ENCODE results near the gene OPCML. TPM values are rescaled to one million over a fixed set of nuclear protein-coding genes. Genes with fewer than 3 reads are reported as not detected.

The OPCML gene
- total RNA-seq, 1 donor from 2014 or later: not detected

DNA sequence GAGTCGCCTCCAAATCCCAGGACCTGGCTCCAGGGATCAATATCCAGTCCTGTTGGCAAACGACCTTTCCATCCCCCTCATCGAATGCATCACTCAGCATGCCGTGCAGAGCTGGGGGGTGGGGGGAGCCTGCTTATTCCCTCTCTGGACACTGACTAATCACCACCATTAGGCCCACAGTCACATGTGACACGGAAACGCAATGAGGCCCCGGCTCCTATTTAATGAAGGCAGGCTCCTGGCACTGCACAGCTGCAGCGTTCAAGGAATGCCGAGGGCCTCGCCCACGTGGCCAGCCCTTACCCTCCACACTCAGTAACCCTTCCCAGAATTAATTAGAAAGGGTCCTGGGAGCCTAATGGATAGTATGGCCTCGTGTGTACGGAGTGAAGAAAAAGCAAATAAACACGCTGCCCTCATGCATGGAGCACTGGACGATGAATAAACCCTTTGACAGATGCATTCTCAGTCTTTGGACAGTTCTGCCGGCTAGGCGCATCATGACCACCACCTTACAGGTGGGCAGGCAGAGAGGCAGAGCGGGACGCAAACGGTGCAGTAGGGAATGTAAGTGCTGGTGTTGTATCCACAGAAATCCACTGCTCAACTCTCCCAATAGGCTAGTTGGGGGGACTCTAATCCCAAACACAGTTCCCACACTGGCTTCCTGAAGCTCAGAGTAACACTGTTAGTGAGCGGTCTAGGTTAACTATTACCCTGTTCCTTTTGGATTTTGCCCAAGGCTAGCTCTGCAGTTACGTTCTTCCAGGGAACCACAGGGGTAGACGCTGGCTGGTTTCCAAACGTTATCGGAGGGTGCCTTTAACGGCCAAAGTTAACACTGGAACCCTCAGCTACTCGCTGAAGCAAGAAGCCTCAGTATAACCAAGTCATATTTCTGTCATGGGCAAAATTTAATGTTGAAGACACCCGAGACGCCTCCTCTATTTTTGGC is 490.1 kb downstream of the OPCML start:
- DNase-seq (ENCODE audit: low read depth in 2 of 2): no peak

DNA sequence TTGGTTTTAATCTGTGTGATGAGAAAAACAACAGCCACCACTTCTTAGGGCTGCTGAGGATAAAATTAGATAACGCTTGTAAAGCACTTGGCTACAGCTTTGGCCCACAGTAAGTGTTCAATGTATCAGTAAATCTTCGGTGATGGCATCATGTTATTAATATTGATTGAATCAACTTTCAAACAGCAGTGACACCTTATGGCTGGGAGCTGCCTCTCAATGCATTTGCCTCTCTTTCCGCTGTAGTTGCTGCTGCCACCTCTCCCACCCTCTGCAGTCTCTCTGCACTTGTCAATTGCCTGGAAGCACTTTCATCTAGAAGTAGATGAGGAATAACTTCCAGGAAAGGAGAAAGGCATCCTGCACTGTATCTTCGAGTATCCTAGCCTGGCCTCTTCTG is 491.1 kb downstream of the OPCML start:
- DNase-seq (ENCODE audit: low read depth in 2 of 2): no peak

DNA sequence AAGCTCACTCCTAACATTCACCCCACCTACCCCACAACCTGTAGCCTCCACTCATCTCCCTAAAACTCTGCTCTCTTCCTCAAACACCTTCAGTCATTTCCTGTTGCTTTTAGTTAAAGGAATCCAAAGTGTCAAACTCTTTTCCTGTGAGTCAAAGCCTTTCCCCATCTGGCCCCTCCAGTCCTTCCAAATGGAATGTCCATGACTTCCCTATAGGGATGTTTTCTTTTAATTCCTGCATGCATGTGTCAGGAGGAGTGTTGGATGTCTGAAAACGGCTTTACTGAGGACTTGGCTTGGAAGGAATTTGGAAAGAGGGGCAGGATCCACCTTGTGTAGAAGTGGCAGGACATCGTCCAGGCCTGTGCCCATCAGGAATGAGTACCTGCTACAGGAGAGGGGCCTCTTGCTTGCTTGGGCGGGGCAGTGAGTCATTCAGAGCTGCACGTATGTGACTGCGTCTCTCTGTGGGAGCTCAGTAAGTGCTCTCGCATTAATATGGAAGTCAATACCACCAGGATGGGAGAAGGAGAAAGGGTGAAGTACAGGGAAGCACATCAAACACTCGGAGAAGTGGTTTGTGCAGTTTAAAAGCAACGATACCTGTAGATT is 491.9 kb downstream of the OPCML start:
- no peak for DNase-seq (ENCODE audit: low read depth in 2 of 2)

DNA sequence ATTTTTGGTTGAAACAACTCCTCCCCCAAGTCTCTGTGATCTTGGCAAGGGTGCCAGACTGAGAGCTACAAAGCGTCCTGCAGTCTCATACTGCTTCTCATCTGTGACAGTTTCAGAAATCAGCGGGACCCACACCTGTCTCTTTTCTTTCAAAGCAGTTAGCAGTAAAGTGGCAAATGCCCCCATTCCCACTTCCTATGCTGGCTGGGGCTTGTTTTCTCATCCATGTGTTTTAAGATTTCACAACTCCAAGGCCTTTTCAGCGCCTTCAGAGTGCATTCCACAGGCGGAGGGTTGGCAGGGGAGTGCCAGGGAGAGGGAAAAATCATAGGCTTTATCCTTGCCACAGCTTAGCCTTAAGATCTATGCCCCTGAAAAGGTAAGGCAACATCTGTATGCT is 493.5 kb downstream of the OPCML start:
- no peak for DNase-seq (ENCODE audit: low read depth in 2 of 2)

DNA sequence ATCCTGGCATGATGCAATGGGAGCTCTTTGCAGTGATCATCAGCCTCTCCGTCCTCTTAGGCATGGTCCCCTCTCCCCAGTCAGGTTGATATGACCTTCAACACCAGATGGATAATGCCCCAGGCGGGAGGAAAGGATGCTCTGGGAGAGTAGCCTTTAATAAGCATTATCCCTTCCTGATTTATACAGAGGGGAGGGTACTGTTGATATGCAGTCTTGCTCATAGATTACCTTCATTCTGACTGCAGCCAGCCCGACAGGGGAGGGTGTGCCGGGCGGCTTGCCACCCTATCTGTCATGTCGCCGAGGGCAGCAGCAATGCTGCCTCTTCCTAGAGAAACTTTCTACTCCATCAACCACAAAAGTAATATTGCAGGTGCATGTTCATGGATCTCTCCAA is 497.4 kb downstream of the OPCML start:
- DNase-seq (ENCODE audit: low read depth in 2 of 2): no peak

DNA sequence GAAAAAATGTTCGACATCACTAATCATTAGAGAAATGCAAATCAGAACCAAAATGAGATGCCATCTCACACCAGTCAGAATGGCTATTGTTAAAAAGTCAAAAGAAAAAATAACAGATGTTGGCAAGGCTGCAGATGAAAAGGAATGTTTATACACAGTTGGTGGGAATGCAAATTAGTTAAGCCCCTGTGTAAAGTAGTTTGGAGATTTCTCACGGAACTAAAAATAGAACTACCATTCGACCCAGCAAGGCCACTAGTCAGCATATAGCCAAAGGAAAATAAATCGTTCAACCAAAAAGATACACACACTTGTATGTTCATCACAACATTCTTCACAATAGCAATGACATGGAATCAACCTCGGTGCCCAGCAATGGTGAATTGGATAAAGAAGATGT is 503.2 kb downstream of the OPCML start:
- no peak for DNase-seq (ENCODE audit: low read depth in 2 of 2)

DNA sequence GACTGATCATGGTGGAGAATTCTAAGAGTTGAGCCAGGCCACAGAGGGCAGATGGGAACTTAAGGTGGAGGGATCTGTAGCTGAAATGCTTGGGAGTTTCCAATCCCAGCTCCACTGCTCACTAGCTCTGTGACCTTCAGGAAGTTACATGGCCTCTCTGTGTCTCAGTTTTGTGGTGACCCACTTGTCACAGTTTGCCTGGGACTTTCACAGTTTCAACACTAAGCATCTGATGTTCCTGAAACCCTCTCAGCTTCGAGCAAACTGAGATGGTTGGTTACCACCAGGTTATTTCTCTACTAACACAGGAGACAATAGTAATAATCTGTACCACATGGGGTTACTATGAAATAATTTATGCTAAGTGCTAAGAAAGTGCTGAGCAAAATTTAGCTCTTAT is 505.3 kb downstream of the OPCML start:
- DNase-seq (ENCODE audit: low read depth in 2 of 2): no peak

DNA sequence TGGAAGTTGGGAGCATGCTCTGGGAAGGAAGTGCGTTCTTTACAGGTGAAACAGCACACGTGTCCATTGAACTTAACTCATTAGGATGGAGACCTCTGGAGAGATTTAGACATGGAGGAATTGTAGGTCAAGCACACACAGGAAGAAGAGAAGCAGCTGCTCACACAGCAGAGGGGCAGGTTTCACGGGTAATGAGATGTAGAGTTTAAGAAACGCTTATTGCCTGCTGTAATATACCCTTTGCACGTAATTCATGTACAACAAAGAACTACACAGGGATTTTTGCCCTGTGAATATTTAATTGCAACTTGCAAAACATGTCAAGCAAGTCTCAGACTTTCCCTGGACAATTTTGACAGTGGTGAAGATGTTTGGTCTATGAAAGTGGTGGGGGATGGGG is 508.0 kb downstream of the OPCML start:
- no peak for DNase-seq (ENCODE audit: low read depth in 2 of 2)

DNA sequence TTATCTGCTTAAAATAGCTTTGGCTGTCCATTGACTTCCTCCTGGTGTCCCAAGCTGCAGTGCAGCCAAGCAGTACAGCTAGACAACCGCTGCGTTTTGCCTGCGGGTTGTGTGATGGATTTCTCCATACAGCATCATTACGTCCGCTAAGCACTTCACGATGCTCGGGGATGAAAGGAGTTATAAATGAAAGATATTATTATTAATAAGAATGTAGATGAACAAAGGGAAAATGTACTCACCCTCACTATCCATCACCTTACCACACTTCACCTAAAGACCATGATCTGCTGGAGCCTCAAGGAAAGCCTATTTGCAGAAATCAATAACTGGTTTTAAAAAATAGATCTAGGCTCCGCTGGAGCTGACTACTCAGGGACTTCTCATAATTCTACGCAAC is 509.1 kb downstream of the OPCML start:
- no peak for DNase-seq (ENCODE audit: low read depth in 2 of 2)

DNA sequence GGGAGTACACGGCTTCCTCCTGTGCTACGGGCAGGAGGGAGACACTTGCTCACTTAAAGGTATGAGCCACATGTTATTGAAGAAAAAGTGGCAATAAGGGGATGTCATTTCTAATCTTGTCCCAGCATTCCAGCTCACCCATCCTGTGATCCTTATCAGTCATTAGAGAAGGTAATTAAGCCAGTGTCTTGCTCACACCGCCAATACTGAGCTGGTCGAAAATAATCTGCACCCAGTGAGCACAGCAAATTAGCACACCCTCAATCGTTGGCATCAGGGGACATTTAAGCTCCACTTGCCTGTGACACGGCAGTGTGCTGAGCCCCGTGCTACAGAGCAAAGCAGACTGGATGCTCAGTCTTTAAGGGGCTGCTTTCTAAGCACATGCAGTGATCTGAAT is 510.7 kb downstream of the OPCML start:
- no peak for DNase-seq (ENCODE audit: low read depth in 2 of 2)

DNA sequence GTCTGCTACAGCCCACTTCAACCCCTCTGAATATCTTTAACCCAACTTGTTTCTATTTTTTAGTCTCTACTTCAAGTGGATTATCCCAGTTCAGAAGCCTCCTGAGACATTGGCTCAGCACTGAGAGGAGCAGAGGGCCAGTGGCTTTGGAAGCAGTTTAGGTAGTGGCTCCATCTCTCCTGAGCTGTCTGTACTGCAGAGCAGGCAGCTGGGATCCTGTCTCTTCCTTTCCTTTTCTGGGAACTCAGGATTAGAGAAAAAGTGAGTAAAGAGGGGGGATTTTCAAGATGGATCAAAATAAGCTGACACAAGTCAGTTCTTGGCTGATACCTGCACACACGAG is 512.0 kb downstream of the OPCML start:
- no peak for DNase-seq (ENCODE audit: low read depth in 2 of 2)

DNA sequence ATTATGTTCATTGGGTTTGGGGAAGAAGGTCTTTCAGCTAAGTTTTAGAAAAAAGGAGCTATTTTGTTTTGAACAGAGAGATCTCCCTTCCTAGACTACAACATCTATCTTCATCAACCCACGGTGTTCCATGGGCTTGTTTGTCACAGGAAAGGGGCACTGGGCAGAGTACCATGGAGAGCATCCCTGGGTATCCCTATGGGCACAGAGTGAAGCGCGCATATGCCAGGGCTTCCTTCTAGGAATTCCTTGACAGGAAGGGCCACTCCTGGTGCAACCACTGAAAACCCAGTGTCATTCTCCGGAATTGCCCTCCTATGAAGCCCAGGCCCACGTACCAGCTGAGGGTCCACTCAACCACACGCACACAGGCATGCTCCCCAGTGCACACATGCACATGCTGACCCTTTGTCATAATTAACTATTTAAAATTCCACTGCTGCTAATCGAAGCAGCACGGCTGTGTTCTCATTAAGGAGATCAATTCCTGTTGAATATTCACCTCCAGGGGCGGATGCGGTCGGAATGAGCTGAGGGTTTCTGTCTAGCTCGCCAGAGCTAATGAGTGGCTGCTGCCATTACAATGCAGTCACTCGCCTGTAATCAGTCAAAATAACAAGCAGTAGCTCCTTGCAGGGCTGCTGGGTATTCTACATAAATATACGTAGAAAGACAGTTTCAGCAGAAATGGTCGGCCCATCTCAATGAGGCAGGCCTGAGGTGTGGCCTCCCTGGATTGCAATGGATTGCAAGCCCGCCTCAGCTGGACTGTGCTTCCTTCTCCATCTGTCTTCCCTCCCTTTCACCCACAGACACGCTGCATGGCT is 512.5 kb downstream of the OPCML start:
- DNase-seq (ENCODE audit: low read depth in 2 of 2): no peak

DNA sequence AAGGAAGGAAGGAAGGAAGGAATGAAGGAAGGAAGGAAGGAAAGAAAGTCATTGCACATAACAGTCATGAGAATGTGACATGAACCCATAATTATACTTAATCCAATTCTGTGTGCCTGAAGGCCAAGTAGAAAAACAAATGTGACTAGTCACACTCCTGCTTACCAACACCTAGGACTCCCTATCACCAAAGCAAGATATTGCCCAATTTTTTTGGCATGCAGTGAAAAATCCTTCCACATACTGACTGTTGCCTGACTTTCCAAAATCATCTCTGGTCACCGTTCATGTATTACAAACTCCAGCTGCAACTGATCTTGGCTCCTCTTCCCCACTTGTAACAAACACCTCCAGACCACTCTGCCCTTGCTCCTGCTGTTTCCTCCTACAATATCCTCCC is 516.8 kb downstream of the OPCML start:
- no peak for DNase-seq (ENCODE audit: low read depth in 2 of 2)

DNA sequence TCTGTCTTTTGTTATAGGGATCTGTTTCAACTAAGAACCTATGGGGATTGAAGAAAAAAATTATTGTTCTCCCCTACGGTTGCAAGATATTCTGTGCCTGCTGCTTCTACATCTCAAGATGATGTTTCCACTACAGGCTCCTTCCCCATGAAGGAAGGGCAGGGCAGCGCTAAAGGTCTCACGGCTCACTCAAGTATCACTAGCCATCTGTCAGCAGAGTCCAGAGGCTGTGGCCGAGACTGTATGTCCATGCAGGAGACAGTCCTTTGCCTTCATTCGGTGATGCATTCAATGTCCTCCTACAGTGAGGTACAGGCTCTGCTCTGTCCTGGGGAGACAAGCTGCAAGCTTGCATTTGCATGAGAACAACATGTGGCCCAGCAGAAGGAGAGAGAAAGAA is 518.0 kb downstream of the OPCML start:
- no peak for DNase-seq (ENCODE audit: low read depth in 2 of 2)

DNA sequence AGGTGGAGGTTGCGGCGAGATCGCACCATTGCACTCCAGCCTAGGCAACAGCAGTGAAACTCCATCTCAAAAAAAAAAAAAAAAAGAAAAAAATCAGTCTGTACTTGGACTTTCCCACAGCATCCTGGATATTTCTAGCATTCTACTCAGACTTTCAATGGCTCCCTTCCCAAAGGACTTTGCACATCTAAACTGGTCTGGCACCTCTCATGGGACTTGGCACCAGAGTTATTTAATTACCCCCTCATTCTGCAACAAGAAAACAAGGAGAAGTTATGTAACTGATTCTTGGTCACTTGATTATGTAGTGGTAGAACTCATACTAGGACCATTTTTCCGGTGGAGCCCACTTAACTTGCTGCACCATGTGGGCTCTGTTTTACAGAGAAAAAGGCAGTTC is 519.5 kb downstream of the OPCML start:
- DNase-seq (ENCODE audit: low read depth in 2 of 2): no peak

DNA sequence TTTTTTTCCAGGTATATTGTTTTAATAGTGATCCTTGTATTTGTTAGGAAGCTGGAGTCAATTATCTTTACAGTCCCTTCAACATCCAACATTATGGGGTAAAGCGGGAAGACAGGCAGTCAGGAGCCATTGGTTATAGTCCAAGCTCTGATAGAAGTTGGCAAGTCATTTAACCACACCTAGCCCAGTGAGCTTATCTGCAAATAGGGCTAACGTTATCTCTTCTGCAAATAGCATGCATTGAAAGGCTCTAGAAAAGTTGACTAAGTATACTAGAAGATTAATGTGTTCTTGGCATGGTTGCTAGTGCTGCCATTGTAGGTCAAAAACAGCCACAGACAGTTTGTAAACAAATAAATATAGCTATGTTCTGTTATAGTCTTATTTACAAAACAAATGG is 520.7 kb downstream of the OPCML start:
- no peak for DNase-seq (ENCODE audit: low read depth in 2 of 2)

DNA sequence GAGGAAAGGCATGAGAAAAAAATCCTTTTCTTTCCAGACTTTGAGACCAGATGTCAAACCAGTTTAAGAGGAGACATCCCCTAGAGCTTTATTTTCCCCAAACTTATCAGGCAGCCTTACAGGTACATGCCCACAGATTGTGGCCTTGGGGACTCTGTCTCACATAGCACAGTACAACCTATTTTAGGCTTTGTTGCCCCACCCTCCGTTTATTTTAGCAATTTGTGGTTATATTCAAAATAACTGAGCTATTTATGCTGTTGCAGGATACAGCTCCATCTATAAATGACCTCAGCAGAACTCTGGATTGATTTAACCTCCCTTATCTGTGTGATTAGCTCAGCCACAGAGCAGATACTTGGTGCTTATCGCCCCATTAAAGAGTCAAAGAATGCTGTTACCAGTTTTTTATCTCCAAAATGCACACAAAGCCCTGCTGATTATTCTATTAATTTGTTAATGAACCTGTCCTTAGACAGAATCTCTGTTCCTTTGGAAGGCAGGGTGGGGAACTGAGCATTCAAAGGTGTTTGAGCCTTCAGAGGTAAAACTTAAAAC is 525.2 kb downstream of the OPCML start:
- no peak for DNase-seq (ENCODE audit: low read depth in 2 of 2)

DNA sequence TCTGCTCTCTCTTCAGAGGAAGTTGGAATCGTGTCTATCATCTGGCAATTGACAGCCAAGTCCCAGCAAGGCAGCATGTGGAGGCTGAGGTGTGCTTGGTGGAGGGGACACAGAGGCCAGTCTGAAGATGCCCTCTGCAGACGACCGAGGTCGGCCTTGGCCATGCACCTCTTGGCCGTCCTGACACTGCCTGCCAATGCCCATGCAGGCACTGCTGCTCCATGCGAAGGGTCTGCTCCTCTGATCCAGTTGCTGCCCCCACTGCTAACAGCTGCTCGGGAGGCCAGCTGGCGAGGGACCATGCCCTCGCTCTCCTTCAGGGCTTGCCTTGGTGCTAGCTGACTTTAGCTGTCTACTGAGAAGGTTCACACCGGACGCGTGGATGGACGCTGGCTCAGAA is 527.9 kb downstream of the OPCML start:
- DNase-seq (ENCODE audit: low read depth in 2 of 2): no peak

DNA sequence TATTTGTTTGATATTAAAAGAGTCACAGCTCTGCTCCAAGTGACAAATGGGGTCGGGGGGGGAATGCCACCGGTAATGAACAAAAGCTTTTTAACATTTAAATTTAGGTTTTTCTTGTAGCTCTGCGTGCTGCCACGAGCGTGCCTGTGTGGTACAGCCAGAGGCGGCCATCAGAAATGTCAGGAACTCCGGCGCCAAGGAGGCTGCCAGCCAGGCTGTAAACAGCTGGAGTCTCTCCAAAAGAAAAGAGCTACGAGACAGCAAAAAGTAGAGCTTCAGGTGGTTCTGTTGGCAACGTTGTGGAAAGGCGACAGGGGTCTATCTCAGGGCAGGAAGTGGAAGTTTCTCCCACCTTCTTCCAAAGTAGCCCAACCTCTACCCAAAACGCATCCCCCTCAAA is 532.8 kb downstream of the OPCML start:
- DNase-seq (ENCODE audit: low read depth in 2 of 2): no peak

DNA sequence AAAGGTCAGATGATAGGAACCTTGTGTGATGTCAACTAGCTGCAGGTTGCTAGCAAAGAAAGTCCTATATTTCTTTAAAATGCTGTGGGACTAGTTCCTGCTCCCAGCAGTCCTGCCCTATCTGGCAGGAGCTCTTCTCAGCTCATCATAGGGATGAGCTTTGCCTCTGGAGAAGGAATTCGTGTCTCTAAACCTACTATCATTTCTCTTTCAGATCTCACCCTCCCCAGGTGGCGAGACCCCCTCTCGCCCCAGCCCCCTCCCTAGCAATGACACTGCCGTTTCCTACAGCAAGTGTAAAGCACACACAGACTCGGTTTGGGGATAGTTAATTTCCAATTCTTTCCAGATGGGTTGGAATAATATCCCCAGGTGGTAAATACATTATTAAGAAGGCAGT is 533.3 kb downstream of the OPCML start:
- DNase-seq (ENCODE audit: low read depth in 2 of 2): no peak

DNA sequence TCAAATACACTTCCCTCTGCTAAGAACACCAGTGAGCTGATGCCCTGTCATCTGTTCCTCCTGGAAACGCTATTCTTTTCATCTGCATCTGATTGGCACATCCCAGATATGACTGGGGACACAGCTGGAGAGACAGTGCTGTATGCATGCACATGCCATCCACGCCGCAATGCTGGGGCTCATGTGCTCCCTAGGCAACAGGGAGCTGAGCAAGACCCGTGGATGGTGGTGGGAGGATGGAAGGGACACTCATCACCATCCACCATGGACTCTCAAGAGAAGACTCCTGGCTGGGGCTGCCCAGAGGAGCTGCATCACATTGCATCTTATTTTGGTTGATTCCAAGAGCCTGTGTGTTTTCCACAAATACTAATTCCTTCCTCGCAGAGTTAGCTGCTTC is 534.9 kb downstream of the OPCML start:
- no peak for DNase-seq (ENCODE audit: low read depth in 2 of 2)

DNA sequence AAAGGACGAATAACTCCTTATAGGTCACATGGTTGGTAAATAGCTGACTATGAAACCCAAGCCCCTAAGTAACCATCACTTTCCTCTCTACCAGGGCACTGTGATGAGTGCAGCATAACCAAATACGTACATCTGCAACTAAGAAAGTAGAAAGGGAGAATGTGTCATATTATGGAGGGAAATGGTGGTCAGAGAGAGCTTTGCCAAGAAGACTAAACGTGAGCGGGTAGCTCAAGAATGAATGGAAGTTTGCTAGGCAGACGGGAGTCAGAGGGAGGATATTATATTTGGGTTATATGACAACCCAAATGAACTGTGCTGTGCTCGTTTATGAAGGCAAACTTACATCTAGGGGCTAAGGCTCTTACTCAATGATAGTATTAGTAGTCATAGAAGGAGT is 537.3 kb downstream of the OPCML start:
- no peak for DNase-seq (ENCODE audit: low read depth in 2 of 2)

Measured in dermis microvascular lymphatic vessel endothelial cell (primary cell).